ENCODE results near the gene STX11.

The STX11 gene

DNA sequence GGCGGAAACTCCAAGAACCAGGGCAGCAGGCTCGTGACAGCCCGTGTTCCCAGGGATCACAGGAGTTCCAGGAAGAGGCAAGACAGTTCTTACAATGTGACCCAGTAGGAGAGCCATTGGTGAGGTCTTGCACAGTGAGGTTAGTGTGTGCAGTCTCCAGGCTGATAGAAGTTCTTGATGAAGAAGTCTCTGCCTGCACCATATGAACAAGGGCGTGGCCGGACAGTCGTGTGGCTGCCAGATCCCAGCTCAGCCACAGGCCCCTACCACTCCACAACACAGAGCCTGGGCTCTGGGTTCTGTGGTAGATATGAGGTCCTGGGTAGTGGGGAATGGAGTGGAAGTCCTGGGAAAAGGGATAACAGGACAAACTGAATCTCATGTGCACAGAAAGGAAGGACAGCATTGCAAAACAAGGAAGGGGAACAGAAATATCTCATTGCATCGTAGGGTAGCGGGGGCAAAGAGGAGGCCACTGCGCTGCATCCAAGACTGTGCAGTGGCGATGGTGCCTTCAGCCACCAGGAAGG lies 65.2 kb downstream of the STX11 start:
- no peaks in the 10 kb centered on the region for H3K36me3 ChIP-seq
- peak overlapping the region; percentile 90 for H3K27ac ChIP-seq
- H3K27me3 ChIP-seq (ENCODE audit: insufficient read depth, low read depth, severe bottlenecking) = no peaks in the 10 kb centered on the region
- TF ChIP-seq, protein P1, sequence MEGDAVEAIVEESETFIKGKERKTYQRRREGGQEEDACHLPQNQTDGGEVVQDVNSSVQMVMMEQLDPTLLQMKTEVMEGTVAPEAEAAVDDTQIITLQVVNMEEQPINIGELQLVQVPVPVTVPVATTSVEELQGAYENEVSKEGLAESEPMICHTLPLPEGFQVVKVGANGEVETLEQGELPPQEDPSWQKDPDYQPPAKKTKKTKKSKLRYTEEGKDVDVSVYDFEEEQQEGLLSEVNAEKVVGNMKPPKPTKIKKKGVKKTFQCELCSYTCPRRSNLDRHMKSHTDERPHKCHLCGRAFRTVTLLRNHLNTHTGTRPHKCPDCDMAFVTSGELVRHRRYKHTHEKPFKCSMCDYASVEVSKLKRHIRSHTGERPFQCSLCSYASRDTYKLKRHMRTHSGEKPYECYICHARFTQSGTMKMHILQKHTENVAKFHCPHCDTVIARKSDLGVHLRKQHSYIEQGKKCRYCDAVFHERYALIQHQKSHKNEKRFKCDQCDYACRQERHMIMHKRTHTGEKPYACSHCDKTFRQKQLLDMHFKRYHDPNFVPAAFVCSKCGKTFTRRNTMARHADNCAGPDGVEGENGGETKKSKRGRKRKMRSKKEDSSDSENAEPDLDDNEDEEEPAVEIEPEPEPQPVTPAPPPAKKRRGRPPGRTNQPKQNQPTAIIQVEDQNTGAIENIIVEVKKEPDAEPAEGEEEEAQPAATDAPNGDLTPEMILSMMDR (IDR thresholded peaks at IDR 0.05; ENCODE audit: low read depth, low read length) = no peak
- no peaks in the 10 kb centered on the region for H3K9me3 ChIP-seq (ENCODE audit: severe bottlenecking)
- DNase-seq = peak; percentile 30
- H3K4me3 ChIP-seq (ENCODE audit: low read depth, low read length) = peak overlapping the region; percentile 58

GRCh38 chr6:144215932-144216667 lies 65.8 kb downstream of the STX11 start:
- peak; percentile 94 for DNase-seq
- Histone ChIP-seq H3K9me3 (ENCODE audit: severe bottlenecking) (no peaks in the 10 kb centered on the region), H3K27me3 (ENCODE audit: insufficient read depth, low read depth, severe bottlenecking) (no peaks in the 10 kb centered on the region)

DNA sequence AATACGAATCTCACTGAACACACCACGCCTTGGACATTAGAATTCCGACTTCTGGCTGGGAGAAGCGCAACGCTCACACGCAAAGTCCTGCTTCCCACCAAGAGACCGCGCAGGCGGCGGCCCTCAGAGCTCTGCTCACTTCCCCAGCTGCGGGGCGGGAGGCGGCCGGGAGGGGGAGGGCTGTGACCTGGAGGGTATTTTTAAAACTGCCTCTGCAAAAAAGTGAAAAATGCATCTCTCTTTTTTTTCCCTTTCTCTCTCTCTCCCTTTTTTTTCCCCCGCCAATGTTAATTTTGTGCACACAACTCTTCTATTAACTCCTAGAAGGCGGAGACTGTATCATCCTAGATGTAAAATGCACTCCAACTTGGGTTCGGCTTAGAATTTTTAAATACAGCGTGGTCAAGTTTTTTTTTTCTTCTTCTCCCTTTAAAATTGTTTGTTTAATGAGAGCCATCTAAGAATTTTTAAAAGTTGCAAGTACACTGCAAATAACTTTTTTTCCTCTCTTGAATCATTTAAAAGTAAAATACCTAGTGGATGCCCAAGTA lies 66.4 kb downstream of the STX11 start:
- Histone ChIP-seq H3K4me3 (ENCODE audit: low read depth, low read length) (peak overlapping the region; percentile 58), H3K27me3 (ENCODE audit: insufficient read depth, low read depth, severe bottlenecking) (no peaks in the 10 kb centered on the region), H3K27ac (peak overlapping the region; percentile 90), H3K36me3 (no peaks in the 10 kb centered on the region), H3K9me3 (ENCODE audit: severe bottlenecking) (no peaks in the 10 kb centered on the region)
- no peak for DNase-seq
- TF ChIP-seq, protein P1 (IDR thresholded peaks at IDR 0.05; ENCODE audit: low read depth, low read length) = no peak

More at GRCh38 chr6:144215932-144216667, 65.8 kb downstream of the STX11 start:
- peak overlapping the region; percentile 58 for H3K4me3 ChIP-seq (ENCODE audit: low read depth, low read length)
- H3K36me3 ChIP-seq = no peaks in the 10 kb centered on the region
- peak overlapping the region; percentile 90 for H3K27ac ChIP-seq
- TF ChIP-seq, protein P1 (IDR thresholded peaks at IDR 0.05; ENCODE audit: low read depth, low read length) = peak; percentile 64

- H3K4me3 ChIP-seq (ENCODE audit: low read depth, low read length) = no peak overlapping the region
- H3K9me3 ChIP-seq (ENCODE audit: severe bottlenecking) = no peaks in the 10 kb centered on the region
- TF ChIP-seq, protein P1 (IDR thresholded peaks at IDR 0.05; ENCODE audit: low read depth, low read length) = no peak
- H3K27me3 ChIP-seq (ENCODE audit: insufficient read depth, low read depth, severe bottlenecking) = no peaks in the 10 kb centered on the region
- DNase-seq = no peak
- H3K36me3 ChIP-seq = no peaks in the 10 kb centered on the region
- H3K27ac ChIP-seq = no peak overlapping the region
These were observed 66.9 kb downstream of the STX11 start for GRCh38 chr6:144217264-144217663.

GRCh38 chr6:144217797-144218196 lies 67.5 kb downstream of the STX11 start:
- Histone ChIP-seq H3K9me3 (ENCODE audit: severe bottlenecking) (no peaks in the 10 kb centered on the region), H3K27ac (no peak overlapping the region), H3K36me3 (no peaks in the 10 kb centered on the region), H3K4me3 (ENCODE audit: low read depth, low read length) (no peak overlapping the region), H3K27me3 (ENCODE audit: insufficient read depth, low read depth, severe bottlenecking) (no peaks in the 10 kb centered on the region)
- TF ChIP-seq, protein P1 (IDR thresholded peaks at IDR 0.05; ENCODE audit: low read depth, low read length) = no peak
- DNase-seq = no peak
